Astrocyte of the spinal cord (primary cell): ENCODE measurements around the gene FTMT.

Source experiments
- DNase-seq: peaks from one replicate; pipeline ENCODE4 v3.0.0; 2011; ENCODE audit warnings: low read depth, low spot score
- H3K4me3 ChIP-seq: 2 replicates; pipeline ENCODE4 v1.5.1; 2011; ENCODE audit warnings: low read depth, mild to moderate bottlenecking, low read length, moderate library complexity
- in situ Hi-C: cut with HindIII; loops from 2 replicates; pipeline ENCODE4 v1.10.0; 2017; ENCODE audit warnings: low sequenced_read_pairs
- TF ChIP-seq, protein P1 (sequence below): IDR thresholded peaks from 2 replicates; pipeline ENCODE4 v1.5.1; 2012; ENCODE audit warnings: low read depth, mild to moderate bottlenecking, low read length, inconsistent platforms

Gene FTMT

GRCh38 chr5:121841892-121842291, 9.8 kb upstream of the FTMT start:
- TF ChIP-seq, protein P1, sequence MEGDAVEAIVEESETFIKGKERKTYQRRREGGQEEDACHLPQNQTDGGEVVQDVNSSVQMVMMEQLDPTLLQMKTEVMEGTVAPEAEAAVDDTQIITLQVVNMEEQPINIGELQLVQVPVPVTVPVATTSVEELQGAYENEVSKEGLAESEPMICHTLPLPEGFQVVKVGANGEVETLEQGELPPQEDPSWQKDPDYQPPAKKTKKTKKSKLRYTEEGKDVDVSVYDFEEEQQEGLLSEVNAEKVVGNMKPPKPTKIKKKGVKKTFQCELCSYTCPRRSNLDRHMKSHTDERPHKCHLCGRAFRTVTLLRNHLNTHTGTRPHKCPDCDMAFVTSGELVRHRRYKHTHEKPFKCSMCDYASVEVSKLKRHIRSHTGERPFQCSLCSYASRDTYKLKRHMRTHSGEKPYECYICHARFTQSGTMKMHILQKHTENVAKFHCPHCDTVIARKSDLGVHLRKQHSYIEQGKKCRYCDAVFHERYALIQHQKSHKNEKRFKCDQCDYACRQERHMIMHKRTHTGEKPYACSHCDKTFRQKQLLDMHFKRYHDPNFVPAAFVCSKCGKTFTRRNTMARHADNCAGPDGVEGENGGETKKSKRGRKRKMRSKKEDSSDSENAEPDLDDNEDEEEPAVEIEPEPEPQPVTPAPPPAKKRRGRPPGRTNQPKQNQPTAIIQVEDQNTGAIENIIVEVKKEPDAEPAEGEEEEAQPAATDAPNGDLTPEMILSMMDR = no peak
- no peak overlapping the region for H3K4me3 ChIP-seq
- DNase-seq = peak; percentile 18
- in situ Hi-C loops = no loop called here

- in situ Hi-C loops = no loop called here
- H3K4me3 ChIP-seq = no peak overlapping the region
- TF ChIP-seq, protein P1 = no peak
- DNase-seq = no peak
Measured at GRCh38 chr5:121850272-121850671, 1.4 kb upstream of the FTMT start.

DNA sequence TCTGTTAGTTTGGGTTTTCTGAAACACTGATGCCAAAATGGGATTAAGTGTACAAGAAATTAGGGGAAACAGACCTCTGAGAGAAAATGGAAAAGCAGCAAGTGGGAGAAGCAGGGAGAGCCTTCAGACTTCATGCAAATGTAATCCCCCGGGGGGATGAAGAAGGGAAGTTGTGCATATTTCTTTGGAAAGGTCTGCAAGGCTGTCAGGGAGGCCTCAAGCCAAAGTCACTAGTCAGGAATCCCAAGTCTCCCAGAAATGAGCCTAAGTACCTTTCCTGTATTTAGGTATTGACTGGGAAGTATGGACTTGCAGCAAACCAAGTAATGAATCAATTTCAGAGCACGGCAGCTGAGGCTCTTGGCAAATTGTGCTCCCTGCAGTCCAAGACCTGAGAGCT, 2.2 kb downstream of the FTMT start:
- no peak overlapping the region for H3K4me3 ChIP-seq
- in situ Hi-C loops = no loop called here
- TF ChIP-seq, protein P1 = no peak
- DNase-seq = no peak

DNA sequence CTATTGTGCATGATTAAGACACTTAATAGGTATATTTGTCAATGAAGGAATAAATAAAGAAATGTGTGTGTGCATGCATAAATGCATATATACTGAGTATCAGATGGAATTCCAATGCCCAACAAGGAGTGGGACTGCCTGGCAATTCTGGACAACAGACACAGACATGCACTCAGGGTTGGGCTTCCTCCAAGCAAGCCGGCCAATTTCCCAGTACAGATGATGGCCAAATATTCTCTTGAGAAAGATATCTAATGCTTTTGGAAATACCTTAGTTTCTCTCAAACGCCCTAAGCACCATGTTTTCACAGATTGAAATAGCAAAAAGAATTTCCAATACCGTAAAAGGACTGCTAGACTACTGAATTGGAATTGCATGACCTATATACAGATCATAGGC, 11.1 kb downstream of the FTMT start:
- TF ChIP-seq, protein P1 = no peak
- in situ Hi-C loops = no loop called here
- no peak for DNase-seq
- H3K4me3 ChIP-seq = no peak overlapping the region

DNA sequence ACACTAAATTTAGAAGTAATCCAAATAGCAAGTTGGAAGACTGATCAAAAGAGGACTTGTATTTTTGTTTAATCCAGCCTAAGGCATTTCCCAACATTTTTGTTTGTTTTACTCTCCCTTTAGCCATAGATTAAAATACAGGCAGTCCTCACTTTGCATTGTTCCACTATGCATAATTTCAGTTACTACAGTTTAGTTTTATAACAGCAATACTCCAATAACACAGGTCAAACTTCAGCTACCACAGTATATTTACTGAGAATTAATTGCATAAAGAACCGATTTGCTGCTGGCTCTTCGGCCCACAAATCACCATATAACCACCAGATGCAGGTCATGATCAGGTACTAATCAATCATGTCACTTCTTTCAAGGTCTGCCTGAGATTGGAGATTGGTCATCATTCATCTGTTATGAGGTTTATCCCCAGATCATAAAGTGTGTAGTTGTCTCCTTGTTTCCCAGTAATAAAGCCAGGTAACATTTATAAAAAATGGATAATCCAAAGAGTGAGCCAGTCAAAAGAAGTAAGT, 12.1 kb downstream of the FTMT start:
- no peak for DNase-seq
- in situ Hi-C loops = no loop called here
- H3K4me3 ChIP-seq = no peak overlapping the region
- TF ChIP-seq, protein P1 = no peak

GRCh38 chr5:121867403-121867802, 15.7 kb downstream of the FTMT start:
- DNase-seq = no peak
- TF ChIP-seq, protein P1 = no peak
- in situ Hi-C loops = no loop called here
- H3K4me3 ChIP-seq = no peak overlapping the region

DNA sequence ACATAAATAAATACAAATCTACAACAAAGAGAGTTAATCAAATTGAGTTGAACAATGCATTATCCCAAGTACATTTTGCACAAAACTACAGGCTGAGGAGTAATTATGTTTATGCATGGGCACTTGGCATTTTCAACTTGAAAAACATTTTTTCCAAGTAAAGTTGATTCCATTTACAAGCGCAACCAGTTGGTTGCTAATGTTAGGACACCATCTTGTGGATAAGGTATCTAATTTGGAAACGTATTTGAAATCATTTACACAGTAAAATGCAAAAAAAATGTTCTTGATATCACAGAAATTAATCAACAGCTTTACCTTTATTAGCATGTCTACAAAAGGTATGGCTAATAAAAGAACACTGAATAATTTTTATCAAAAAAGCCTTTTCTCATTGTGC, 18.8 kb downstream of the FTMT start:
- no peak overlapping the region for H3K4me3 ChIP-seq
- DNase-seq = peak; percentile 40
- in situ Hi-C loops = no loop called here
- TF ChIP-seq, protein P1 = peak; percentile 11
